B cell (primary cell): ENCODE measurements around the gene TSPAN14. TPM values are rescaled to one million over a fixed set of nuclear protein-coding genes. Genes with fewer than 3 reads are reported as not detected.

Source experiments
- ATAC-seq: fragments of 200-7000 bp; cut with Tn5 transposase; one replicate; pipeline ENCODE4 v1.10.0; 2021; ENCODE audit warnings: low read depth, mild to moderate bottlenecking, moderate number of reproducible peaks, moderate library complexity
- CTCF ChIA-PET: fragments of 350-600 bp; sonication (Branson Sonifier 250); formaldehyde crosslinking; loops from one replicate; lab custom pipeline; 2021; ENCODE audit warnings: antibody characterized with exemption, inconsistent platforms; lab: Charles Lee
- POLR2A ChIA-PET: fragments of 350-600 bp; sonication (Branson Sonifier 250); formaldehyde crosslinking; loops from one replicate; lab custom pipeline; 2021; ENCODE audit warnings: antibody characterized with exemption; lab: Charles Lee
- DNase-seq: peaks from one replicate; pipeline ENCODE4 v3.0.0; 2013
- H2AFZ ChIP-seq: 2 replicates; pipeline ENCODE4 v1.6.1; 2012; ENCODE audit warnings: mild to moderate bottlenecking, low read depth, low read length; ENCODE audit not compliant: insufficient read depth, poor library complexity, severe bottlenecking
- H3K27ac ChIP-seq, 2 donors: 1 replicate in 1 of 2; 2 replicates in 1 of 2; pipeline ENCODE4 v1.5.1; 2012 to 2013; ENCODE audit warnings: low read length in 2 of 2, mild to moderate bottlenecking in 2 of 2, moderate library complexity in 1 of 2
- H3K27me3 ChIP-seq, 4 experiments: fragments of 200-600 bp in 1 of 4; sonication (generic) in 1 of 4; replicated peaks in 1 of 4; 1 replicate in 2 of 4; 2 replicates in 2 of 4; pipeline versions ENCODE4 v1.6.1 to v1.7.0; 2013 to 2016; ENCODE audit warnings: low read length in 3 of 4, mild to moderate bottlenecking in 2 of 4, mixed read lengths in 1 of 4, moderate library complexity in 1 of 4; ENCODE audit not compliant: insufficient read depth in 4 of 4, control insufficient read depth in 3 of 4; ENCODE audit errors: control extremely low read depth in 1 of 4
- H3K36me3 ChIP-seq, 2 experiments: replicated peaks in 1 of 2; 1 replicate in 1 of 2; 2 replicates in 1 of 2; pipeline versions ENCODE4 v1.6.1 to v1.7.1; 2013; ENCODE audit warnings: low read length in 1 of 2; ENCODE audit not compliant: insufficient read depth in 2 of 2, control insufficient read depth in 1 of 2; ENCODE audit errors: control extremely low read depth in 1 of 2, extremely low read depth in 1 of 2
- H3K4me1 ChIP-seq, 2 donors: fragments of 200-600 bp in 1 of 2; sonication (generic) in 1 of 2; 1 replicate in 1 of 2; 2 replicates in 1 of 2; pipeline versions ENCODE4 v1.5.1 to v1.6.1; 2013 to 2017; ENCODE audit warnings: low read length in 2 of 2; ENCODE audit not compliant: control insufficient read depth in 2 of 2, insufficient read depth in 2 of 2
- H3K4me2 ChIP-seq: replicated peaks from 2 replicates; pipeline ENCODE3; 2012; ENCODE audit warnings: mild to moderate bottlenecking, low read depth, low read length; ENCODE audit not compliant: poor library complexity, severe bottlenecking
- H3K4me3 ChIP-seq, 5 experiments: fragments of 200-600 bp in 1 of 5; sonication (generic) in 1 of 5; 1 replicate in 3 of 5; 2 replicates in 2 of 5; pipeline versions ENCODE4 v1.5.1 to v1.7.0; 2011 to 2016; ENCODE audit warnings: low read length in 4 of 5, mild to moderate bottlenecking in 4 of 5, low read depth in 2 of 5, control low read depth in 1 of 5, moderate library complexity in 1 of 5; ENCODE audit not compliant: insufficient read depth in 1 of 5; ENCODE audit errors: control extremely low read depth in 1 of 5, extremely low read depth in 1 of 5
- H3K79me2 ChIP-seq: fragments of 200-600 bp; sonication (generic); one replicate; pipeline ENCODE4 v1.6.0; 2016; ENCODE audit warnings: low read length; ENCODE audit not compliant: control insufficient read depth, insufficient read depth
- H3K9ac ChIP-seq: fragments of 200-600 bp; sonication (generic); 2 replicates; pipeline ENCODE4 v1.6.1; 2017; ENCODE audit warnings: mild to moderate bottlenecking, low read length, moderate library complexity
- H3K9me3 ChIP-seq, 3 donors: one replicate each; pipeline versions ENCODE4 v1.6.1 to v1.7.1; 2013; ENCODE audit warnings: low read length in 2 of 3; ENCODE audit not compliant: control insufficient read depth in 2 of 3, insufficient read depth in 1 of 3; ENCODE audit errors: control extremely low read depth in 1 of 3
- H4K20me1 ChIP-seq: 2 replicates; pipeline ENCODE4 v1.6.0; 2012; ENCODE audit warnings: mild to moderate bottlenecking, low read length; ENCODE audit not compliant: insufficient read depth, control insufficient read depth, poor library complexity, severe bottlenecking
- H3K27ac Mint-ChIP-seq: one replicate; pipeline ENCODE4 v1.8.0; 2021; ENCODE audit warnings: mixed read lengths
- H3K27me3 Mint-ChIP-seq: one replicate; pipeline ENCODE4 v1.8.0; 2021; ENCODE audit warnings: mixed read lengths
- H3K4me1 Mint-ChIP-seq: one replicate; pipeline ENCODE4 v1.8.0; 2021; ENCODE audit warnings: mixed read lengths
- H3K4me3 Mint-ChIP-seq: one replicate; pipeline ENCODE4 v1.8.0; 2021; ENCODE audit warnings: mixed read lengths
- H3K9me3 Mint-ChIP-seq: one replicate; pipeline ENCODE4 v1.8.0; 2022; ENCODE audit warnings: mixed read lengths; ENCODE audit not compliant: insufficient read depth
- EZH2 ChIP-seq: IDR thresholded peaks from 2 replicates; pipeline ENCODE4 v1.6.1; 2012; ENCODE audit warnings: borderline replicate concordance, low read depth, mild to moderate bottlenecking, moderate library complexity, low read length; ENCODE audit not compliant: insufficient read depth, poor library complexity, severe bottlenecking
- WGBS: methylation state at CpG from one replicate; pipeline ENCODE4 v1.1.5; 2013; ENCODE audit warnings: missing lambda C conversion rate; ENCODE audit not compliant: insufficient coverage; 5-methylcytosine and 5-hydroxymethylcytosine counted together
- intact Hi-C: fragments of 100-400 bp; cut with micrococcal nuclease; formaldehyde crosslinking; loops from one replicate; pipeline ENCODE4 v1.10.0; 2022
- polyA plus RNA-seq: library from polyadenylated mRNA; depleted of rRNA; stranded (reverse); fragments of >200 nt; gene quantifications from 2 replicates; pipeline ENCODE4 v1.2.3, GENCODE V29; 2012
- total RNA-seq, 2 donors: library from RNA; stranded (reverse); fragments of 120-200 nt in 1 of 2; gene quantifications; 1 replicate in 1 of 2; 2 replicates in 1 of 2; pipeline versions ENCODE4 v1.2.3 to v1.2.4, GENCODE V29; 2013 to 2022
- TF ChIP-seq, protein P1 (sequence below): fragments of 200-600 bp; IDR thresholded peaks from one replicate; pipeline ENCODE4 v1.8.0; 2022; ENCODE audit warnings: antibody characterized with exemption, mild to moderate bottlenecking

TSPAN14 gene
- total and polyA plus RNA-seq, 2 donors (not counting 1 experiment from before 2014, with no cell fraction given) = 27.8 to 55.3 TPM

DNA sequence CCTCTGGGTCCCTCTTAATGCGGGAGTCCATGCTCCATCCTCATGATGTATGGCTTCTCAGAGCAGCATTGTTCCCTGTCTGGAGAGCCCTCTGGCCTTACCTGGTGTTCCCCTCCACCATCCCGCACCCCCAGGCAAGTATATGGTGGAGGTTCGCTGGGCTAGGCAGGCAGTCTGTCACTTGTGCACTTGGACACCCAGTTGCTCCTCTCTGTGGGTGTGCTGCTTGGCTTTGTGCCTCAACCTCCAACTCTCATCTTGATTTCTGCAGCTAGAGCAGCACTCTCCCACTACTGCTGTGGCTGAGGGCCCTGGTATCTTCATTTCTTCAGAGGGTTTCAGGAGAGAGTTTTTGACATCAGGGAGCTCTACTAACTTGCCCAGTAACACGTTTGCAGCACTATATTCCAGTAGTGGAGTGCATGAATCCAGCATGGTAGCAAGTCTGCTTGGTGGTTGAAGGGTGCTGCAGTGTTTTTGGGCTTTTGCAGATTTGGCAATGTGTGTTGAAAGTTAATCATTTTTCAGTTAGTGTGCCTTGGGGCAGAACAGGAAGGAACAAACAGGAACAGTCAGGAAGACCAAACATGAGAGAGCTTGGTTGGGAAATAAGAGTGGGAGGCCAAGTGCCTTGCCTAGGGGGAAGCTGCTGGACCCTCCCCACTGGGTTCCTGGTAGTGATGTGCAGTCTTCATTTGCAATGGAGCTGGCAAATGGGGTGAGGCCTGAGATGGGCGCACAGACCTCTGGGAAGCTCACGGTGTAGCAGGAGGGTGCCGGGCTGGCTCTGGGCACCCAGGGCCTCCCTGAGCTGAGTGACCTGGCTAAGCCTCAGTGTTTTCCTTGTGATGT lies 37.4 kb downstream of the TSPAN14 start:
- H3K9me3 ChIP-seq = peaks cover 0 to 7% (median 4%) of the 10 kb centered on the region in 3 donors
- Mint-ChIP-seq H3K4me3 (no peak overlapping the region), H3K4me1 (peaks cover 51% of the 10 kb centered on the region), H3K27me3 (no peaks in the 10 kb centered on the region), H3K27ac (peak overlapping the region; percentile 1), H3K9me3 (peaks cover under 1% of the 10 kb centered on the region)
- no peak for ATAC-seq
- CTCF ChIA-PET = interaction anchor here (9.2 kb wide), 1 partner anchor 11 kb away, joined by 71 read pairs; no protein-coding TSS in a partner anchor
- no peak overlapping the region for H3K27ac ChIP-seq
- H4K20me1 ChIP-seq = peaks cover 40% of the 10 kb centered on the region
- H2AFZ ChIP-seq = no peak overlapping the region
- peaks cover 4 to 39% of the 10 kb centered on the region in 2 experiments for H3K36me3 ChIP-seq
- intact Hi-C loops = no loop called here
- DNase-seq = no peak
- no peak overlapping the region for H3K9ac ChIP-seq
- H3K4me3 ChIP-seq = no peak overlapping the region
- H3K4me1 ChIP-seq = peaks cover 12 to 32% of the 10 kb centered on the region in 2 donors
- TF ChIP-seq, protein P1, sequence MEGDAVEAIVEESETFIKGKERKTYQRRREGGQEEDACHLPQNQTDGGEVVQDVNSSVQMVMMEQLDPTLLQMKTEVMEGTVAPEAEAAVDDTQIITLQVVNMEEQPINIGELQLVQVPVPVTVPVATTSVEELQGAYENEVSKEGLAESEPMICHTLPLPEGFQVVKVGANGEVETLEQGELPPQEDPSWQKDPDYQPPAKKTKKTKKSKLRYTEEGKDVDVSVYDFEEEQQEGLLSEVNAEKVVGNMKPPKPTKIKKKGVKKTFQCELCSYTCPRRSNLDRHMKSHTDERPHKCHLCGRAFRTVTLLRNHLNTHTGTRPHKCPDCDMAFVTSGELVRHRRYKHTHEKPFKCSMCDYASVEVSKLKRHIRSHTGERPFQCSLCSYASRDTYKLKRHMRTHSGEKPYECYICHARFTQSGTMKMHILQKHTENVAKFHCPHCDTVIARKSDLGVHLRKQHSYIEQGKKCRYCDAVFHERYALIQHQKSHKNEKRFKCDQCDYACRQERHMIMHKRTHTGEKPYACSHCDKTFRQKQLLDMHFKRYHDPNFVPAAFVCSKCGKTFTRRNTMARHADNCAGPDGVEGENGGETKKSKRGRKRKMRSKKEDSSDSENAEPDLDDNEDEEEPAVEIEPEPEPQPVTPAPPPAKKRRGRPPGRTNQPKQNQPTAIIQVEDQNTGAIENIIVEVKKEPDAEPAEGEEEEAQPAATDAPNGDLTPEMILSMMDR = no peak
- TF ChIP-seq EZH2 = no peak
- peaks cover 51% of the 10 kb centered on the region for H3K79me2 ChIP-seq
- POLR2A ChIA-PET = no interaction called here
- H3K27me3 ChIP-seq = no peaks in the 10 kb centered on the region
- H3K4me2 ChIP-seq = no peak overlapping the region
- WGBS = 91% methylated on average over 7 of the region's 7 CpGs
